Nephron (organoid): Measurements from ENCODE around the gene ICE1.
"Not testable (repeated sequence)": the region's sequence is repeated elsewhere in the genome, so short reads cannot be mapped to it uniquely, and the experiment has no call there.

ENCODE experiments used
- H3K27ac Mint-ChIP-seq, 3 experiments: 2 replicates each; pipeline ENCODE4 v1.8.0; 2020; ENCODE audit warnings: mixed read lengths in 3 of 3, mild to moderate bottlenecking in 2 of 3, moderate library complexity in 1 of 3
- H3K27me3 Mint-ChIP-seq: 2 replicates; pipeline ENCODE4 v1.8.0; 2021; ENCODE audit warnings: low read depth, mild to moderate bottlenecking, moderate library complexity, mixed read lengths
- H3K36me3 Mint-ChIP-seq: 2 replicates; pipeline ENCODE4 v1.8.0; 2020; ENCODE audit warnings: low read depth, mixed read lengths
- H3K4me1 Mint-ChIP-seq: 2 replicates; pipeline ENCODE4 v1.8.0; 2020; ENCODE audit warnings: mixed read lengths
- H3K4me3 Mint-ChIP-seq, 3 experiments: 2 replicates each; pipeline ENCODE4 v1.8.0; 2020; ENCODE audit warnings: mild to moderate bottlenecking in 3 of 3, mixed read lengths in 3 of 3, moderate library complexity in 2 of 3
- H3K9me3 Mint-ChIP-seq: 2 replicates; pipeline ENCODE4 v1.8.0; 2020; ENCODE audit warnings: mixed read lengths
- TF ChIP-seq, protein P1 (sequence below), 3 experiments: fragments of 200-600 bp; sonication (generic); IDR thresholded peaks; one replicate each; pipeline ENCODE4 v1.5.0; 2021; ENCODE audit warnings: antibody characterized with exemption in 3 of 3; ENCODE audit not compliant: unreplicated experiment in 3 of 3

ICE1 gene

DNA sequence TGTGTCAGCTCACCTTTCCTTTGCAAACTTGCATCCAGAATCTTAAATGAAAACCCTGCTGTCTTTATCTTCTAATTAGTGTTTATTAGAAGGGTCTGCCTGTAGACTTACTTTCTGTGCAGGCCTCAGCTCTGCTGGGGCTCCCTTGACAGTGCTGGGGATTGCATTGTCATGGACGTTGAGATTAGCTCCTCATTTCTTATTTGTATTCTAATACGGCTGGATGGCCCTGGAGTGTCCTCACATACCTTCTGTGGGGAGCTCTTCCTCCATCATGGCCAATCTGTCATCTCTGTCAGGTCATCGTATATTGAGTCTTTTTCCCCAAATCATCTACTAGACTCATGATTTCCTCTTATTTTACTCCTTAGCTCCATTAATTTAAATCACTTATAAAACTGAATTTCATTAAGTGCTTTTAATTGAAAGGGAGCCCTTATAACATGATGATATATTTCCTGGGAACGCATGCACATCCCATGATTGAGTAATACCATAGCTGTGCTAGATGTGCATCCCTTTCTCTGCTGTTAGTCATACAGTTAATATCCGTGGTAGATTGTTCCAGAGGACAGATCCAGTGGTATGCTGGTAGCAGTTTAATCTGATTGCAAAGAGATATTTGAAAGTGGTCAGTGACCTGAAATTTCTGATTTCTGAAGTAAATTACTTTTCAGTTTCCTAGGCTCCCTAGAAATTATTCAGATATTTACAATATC, 61.6 kb downstream of the ICE1 start:
- Mint-ChIP-seq H3K27me3 (no peaks in the 10 kb centered on the region), H3K4me1 (no peaks in the 10 kb centered on the region), H3K9me3 (no peaks in the 10 kb centered on the region), H3K4me3 (no peak overlapping the region), H3K36me3 (peaks cover 29% of the 10 kb centered on the region), H3K27ac (peak overlapping the region in 1 of 3 experiments; percentile 87)
- TF ChIP-seq, protein P1, sequence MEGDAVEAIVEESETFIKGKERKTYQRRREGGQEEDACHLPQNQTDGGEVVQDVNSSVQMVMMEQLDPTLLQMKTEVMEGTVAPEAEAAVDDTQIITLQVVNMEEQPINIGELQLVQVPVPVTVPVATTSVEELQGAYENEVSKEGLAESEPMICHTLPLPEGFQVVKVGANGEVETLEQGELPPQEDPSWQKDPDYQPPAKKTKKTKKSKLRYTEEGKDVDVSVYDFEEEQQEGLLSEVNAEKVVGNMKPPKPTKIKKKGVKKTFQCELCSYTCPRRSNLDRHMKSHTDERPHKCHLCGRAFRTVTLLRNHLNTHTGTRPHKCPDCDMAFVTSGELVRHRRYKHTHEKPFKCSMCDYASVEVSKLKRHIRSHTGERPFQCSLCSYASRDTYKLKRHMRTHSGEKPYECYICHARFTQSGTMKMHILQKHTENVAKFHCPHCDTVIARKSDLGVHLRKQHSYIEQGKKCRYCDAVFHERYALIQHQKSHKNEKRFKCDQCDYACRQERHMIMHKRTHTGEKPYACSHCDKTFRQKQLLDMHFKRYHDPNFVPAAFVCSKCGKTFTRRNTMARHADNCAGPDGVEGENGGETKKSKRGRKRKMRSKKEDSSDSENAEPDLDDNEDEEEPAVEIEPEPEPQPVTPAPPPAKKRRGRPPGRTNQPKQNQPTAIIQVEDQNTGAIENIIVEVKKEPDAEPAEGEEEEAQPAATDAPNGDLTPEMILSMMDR (IDR thresholded peaks at IDR 0.05; ENCODE audit: unreplicated experiment in 3 of 3): no peak

DNA sequence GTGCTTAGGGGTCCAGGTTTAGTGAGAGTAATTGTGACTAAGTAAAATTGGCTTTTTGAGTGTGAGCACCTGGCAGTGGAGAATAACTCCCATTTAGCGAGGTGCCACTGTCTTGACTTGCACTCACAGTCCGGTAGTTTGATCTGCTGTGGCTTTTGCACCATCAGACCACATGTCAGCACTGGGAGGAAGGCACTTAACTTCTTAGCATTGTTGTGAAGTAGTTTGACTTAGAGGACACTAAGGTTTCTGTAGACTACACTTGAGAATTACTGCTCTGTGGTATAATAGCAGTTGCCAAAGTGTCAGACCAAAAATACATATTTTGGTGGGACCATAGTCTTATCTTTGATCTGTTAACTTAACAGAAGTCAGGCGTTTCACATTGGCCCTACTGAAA, 63.6 kb downstream of the ICE1 start:
- no peaks in the 10 kb centered on the region for H3K4me1 Mint-ChIP-seq
- peaks cover 18% of the 10 kb centered on the region for H3K36me3 Mint-ChIP-seq
- TF ChIP-seq, protein P1 (IDR thresholded peaks at IDR 0.05; ENCODE audit: unreplicated experiment in 3 of 3): no peak
- H3K9me3 Mint-ChIP-seq: no peaks in the 10 kb centered on the region
- H3K4me3 Mint-ChIP-seq: no peak overlapping the region
- H3K27ac Mint-ChIP-seq: no peak overlapping the region
- H3K27me3 Mint-ChIP-seq: no peaks in the 10 kb centered on the region

DNA sequence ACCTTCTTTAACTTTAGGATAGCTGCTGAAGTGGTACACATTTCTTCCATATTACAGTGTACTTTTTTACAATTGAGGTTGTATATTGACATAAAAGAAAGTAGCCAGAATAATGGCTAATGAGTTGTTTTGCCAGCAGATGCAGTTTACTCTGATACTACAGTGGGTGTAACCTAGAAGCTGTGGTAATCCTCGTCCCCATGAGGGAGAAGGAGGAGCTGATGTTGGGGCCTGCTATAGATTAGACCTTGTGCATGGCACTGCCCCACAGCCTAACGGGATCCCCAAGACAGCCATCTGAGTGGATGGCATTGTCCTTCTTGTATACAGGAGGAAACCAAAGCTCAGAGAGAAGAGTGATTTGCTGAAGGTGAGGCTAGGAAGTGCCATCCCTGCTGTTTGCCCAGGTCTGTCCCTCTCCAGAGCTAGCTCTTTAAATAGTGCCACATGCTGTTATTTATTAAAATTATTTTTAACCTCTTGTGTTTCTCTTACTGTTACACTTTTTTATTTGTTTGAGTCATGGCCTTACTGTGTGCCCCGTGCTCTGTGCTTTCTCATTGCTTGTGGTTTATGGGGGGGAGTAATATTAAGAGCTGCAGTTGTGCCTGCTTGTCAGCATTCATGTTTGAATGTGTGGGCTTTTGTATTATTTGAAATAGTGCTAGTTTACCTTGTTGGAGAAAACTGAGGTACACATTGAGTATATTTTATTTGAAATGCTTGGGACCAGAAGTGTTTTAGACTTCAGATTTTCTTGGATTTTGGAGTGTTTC, 65.3 kb downstream of the ICE1 start:
- Mint-ChIP-seq H3K4me3 (no peak overlapping the region), H3K27me3 (peaks cover 3% of the 10 kb centered on the region), H3K4me1 (peaks cover 4% of the 10 kb centered on the region), H3K36me3 (peaks cover 8% of the 10 kb centered on the region), H3K9me3 (no peaks in the 10 kb centered on the region), H3K27ac (no peak overlapping the region)
- TF ChIP-seq, protein P1 (IDR thresholded peaks at IDR 0.05; ENCODE audit: unreplicated experiment in 3 of 3): no peak

DNA sequence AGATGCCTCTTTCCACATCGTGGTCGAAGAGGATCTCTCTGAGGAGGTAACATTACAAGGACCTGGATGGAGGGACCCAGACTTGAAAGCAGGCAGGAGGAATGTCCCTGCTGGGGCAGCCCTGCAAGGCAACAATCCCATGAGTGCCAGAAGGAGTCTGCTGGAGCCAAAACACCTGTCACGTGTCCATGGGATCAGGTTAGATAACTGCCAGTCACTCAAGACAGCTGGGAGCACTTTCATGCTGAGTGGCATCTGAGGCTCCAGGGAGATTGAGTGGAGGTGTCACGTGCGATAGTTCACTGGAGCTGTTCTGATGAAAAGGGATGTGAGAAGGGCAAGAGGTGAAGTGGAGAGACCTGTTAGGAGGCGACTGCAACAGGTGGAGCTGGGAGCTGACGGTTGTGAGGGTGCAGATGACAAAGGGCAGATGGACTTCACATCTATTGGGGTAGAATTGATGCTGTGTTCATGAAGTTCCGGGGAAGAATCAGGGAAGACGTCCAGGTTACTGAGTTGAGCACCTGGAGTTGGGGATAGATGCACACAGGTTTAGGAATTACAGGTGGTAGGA, 68.4 kb downstream of the ICE1 start:
- peaks cover 11% of the 10 kb centered on the region for H3K4me1 Mint-ChIP-seq
- no peaks in the 10 kb centered on the region for H3K9me3 Mint-ChIP-seq
- H3K27me3 Mint-ChIP-seq: peaks cover 3% of the 10 kb centered on the region
- H3K4me3 Mint-ChIP-seq: no peak overlapping the region
- TF ChIP-seq, protein P1 (IDR thresholded peaks at IDR 0.05; ENCODE audit: unreplicated experiment in 3 of 3): no peak
- peaks cover 8% of the 10 kb centered on the region for H3K36me3 Mint-ChIP-seq
- H3K27ac Mint-ChIP-seq: no peak overlapping the region

DNA sequence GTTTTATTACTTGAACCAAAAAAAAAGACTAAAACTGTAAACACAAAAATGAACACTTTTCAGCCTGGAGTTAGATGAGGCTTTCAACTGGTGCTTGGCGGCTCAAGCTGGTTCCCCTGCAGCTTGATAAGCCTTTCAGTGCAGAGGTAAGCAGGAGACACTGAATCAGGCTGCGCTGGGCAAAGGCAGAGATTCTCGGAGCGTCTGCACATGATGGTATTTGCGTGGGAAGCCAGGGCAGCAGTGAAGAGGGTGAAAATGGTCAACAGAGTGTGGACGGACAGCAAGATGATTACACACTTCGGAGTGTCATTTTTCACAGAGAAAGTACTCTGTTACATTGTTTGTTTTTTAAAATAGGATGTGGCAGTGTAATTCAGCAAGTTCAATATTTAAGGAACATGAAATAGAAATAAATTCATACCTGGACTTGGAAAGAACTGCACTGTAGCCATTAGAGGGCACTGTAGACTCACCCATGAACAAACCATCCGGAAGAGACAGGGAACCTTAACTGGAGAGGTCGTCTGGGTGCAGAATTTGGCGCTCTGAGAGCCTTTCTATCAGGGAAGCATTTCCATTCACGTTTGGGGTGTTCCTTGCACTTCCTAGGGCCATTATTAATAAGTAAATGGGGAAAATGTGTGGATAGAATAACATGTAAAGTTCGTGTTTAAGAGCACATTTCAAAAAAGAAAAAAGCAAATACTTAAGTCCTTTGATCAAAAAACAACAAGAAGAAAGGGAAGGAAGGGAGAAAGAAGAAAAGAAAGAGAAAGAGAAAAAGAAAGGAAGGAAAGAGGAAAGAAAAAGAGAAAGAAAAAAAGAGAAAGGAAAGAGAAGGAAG, 69.8 kb downstream of the ICE1 start:
- TF ChIP-seq, protein P1 (IDR thresholded peaks at IDR 0.05; ENCODE audit: unreplicated experiment in 3 of 3): peak; percentile 79 to 83 (median 80)
- Mint-ChIP-seq H3K27me3 (peaks cover 7% of the 10 kb centered on the region), H3K36me3 (peaks cover 4% of the 10 kb centered on the region), H3K9me3 (no peaks in the 10 kb centered on the region), H3K4me3 (peak overlapping the region; percentile 12 to 58 (median 22)), H3K4me1 (peaks cover 18% of the 10 kb centered on the region), H3K27ac (peak overlapping the region in 1 of 3 experiments; percentile 44)

DNA sequence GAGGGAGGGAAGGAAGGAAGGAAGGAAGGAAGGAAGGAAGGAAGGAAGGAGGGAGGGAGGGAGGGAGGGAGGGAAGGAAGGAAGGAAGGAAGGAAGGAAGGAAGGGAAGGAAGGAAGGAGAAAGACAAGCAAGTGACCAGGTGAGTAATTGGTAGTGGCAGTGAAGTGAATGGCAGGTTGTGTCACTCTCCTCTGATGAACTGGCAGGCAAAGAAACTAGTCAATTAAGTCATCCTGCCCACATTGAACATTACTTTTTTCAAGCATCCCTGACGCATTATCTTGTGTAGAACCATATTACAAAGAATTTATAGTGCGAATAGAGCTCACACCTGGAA, 70.4 kb downstream of the ICE1 start:
- H3K36me3 Mint-ChIP-seq, H3K4me3 Mint-ChIP-seq, H3K27ac Mint-ChIP-seq, H3K9me3 Mint-ChIP-seq: not testable (repeated sequence)
- Mint-ChIP-seq H3K4me1 (peaks cover 24% of the 10 kb centered on the region), H3K27me3 (peaks cover 12% of the 10 kb centered on the region)
